HG03432 (cell line): Measurements from ENCODE around the gene PPM1N.

ENCODE experiments used
- ATAC-seq: cut with Tn5 transposase; IDR thresholded peaks from one replicate; pipeline ENCODE4 v1.9.1; 2021; ENCODE audit warnings: mild to moderate bottlenecking, moderate library complexity; ENCODE audit not compliant: unreplicated experiment

The PPM1N gene

GRCh38 chr19:45469945-45470761 lies 28.1 kb upstream of the PPM1N start:
- ATAC-seq = no peak

DNA sequence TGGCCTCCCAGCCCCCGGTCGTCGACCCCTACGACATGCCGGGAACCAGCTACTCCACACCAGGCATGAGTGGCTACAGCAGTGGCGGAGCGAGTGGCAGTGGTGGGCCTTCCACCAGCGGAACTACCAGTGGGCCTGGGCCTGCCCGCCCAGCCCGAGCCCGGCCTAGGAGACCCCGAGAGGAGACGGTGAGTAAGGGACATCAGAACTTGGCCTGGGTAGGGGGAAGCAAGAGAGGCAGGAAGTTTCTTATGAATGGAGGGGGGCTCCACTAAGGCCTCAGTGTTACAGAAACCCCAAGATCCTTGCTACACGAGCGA lies 27.5 kb upstream of the PPM1N start:
- no peak for ATAC-seq

DNA sequence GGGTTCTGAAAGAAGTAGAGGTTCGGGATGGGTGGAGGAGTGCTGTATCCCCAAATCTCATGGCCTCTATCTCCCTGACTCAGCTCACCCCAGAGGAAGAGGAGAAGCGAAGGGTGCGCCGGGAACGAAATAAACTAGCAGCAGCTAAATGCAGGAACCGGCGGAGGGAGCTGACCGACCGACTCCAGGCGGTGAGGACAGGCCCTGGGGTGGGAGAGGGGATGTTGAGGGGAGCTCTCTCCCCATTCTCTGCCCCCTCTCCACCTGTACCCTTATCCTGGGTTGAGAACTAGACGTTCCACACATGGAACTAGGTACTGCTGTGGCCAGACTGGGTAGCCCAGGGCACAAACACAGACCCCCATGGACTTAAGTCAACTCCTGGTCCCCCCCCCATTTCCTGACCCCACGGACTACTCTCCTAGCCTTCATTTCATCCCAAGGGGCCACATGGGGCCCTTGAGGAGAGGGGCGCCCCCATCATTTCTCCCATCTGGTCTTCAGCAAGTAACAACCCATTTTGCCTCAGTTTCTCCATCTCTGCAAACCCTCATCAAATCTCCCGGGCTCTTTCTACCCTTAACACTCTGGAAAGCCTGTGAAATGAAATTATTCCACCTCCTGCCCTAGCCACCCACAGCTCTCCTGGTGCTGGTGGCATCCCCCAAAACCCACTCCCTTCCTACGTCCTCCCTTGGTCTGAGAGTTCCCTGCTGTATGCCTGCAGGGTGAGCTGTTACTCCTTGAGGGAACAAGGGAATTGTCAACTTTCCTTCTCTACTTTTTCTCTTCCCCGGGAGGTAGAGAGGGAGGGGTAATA lies 26.9 kb upstream of the PPM1N start:
- no peak for ATAC-seq

- no peak for ATAC-seq
Measured at GRCh38 chr19:45471931-45472562, 26.2 kb upstream of the PPM1N start.

- no peak for ATAC-seq
Measured at GRCh38 chr19:45472563-45473366, 25.5 kb upstream of the PPM1N start.

- no peak for ATAC-seq
Measured at GRCh38 chr19:45473367-45473681, 24.9 kb upstream of the PPM1N start.

DNA sequence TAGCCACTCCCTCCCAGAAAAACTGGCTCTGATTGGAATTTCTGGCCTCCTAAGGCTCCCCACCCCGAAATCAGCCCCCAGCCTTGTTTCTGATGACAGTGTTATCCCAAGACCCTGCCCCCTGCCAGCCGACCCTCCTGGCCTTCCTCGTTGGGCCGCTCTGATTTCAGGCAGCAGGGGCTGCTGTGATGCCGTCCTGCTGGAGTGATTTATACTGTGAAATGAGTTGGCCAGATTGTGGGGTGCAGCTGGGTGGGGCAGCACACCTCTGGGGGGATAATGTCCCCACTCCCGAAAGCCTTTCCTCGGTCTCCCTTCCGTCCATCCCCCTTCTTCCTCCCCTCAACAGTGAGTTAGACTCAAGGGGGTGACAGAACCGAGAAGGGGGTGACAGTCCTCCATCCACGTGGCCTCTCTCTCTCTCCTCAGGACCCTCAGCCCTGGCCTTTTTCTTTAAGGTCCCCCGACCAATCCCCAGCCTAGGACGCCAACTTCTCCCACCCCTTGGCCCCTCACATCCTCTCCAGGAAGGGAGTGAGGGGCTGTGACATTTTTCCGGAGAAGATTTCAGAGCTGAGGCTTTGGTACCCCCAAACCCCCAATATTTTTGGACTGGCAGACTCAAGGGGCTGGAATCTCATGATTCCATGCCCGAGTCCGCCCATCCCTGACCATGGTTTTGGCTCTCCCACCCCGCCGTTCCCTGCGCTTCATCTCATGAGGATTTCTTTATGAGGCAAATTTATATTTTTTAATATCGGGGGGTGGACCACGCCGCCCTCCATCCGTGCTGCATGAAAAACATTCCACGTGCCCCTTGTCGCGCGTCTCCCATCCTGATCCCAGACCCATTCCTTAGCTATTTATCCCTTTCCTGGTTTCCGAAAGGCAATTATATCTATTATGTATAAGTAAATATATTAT lies 24.3 kb upstream of the PPM1N start:
- ATAC-seq = no peak

GRCh38 chr19:45474606-45475521 lies 23.4 kb upstream of the PPM1N start:
- ATAC-seq = no peak

DNA sequence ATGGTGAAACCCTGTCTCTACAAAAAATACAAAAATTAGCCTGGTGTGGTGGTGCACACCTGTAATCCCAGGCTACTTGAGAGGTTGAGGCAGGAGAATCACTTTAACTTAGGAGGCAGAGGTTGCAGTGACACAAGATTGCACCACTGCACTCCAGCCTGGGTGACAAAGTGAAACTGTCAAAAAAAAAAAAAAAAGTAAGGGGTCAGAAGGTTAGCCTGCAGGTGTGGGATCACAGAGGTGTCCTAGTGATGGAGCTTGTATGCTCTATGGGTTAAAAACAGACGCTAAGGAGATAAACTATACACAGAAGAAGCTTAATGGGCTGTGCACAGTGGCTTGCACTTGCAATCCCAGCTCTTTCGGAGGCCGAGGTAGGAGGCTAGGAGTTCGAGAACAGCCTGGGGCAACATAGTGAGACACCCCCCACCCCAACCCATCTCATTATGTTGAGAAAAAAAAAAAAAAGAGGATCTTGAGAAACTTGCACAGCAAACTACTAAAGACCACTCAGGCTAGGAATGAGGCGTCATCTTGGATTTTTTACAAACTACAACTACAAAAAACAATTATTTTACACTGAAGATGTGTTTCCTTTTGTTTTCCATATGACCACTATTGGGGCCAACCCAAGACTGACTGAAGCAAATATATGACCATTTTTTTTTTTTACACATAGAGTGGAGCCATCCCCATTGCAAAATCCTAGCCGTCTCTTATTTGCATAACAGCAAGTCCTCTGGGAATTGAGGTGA lies 22.5 kb upstream of the PPM1N start:
- ATAC-seq = no peak

- no peak for ATAC-seq
Measured at GRCh38 chr19:45476304-45476703, 21.9 kb upstream of the PPM1N start.

DNA sequence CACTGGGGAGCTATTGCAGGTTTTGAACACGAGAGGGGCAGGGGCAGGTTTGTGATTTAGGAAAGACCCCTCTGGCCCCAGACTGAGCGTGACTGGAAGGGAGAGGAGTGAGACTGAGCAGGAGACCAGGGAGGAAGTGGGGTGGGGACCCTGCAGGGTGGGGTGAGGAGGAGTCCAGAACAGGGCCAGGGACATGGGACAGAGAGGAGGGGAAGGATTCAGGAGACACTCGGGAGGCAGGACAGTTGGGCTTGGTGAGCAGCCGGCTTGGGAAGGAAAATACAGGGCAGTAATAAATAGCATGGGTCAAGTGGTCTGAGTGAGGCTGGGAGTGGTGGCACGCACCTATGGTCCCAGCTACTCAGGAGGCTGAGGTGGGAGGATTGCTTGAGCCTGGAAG lies 21.1 kb upstream of the PPM1N start:
- no peak for ATAC-seq

DNA sequence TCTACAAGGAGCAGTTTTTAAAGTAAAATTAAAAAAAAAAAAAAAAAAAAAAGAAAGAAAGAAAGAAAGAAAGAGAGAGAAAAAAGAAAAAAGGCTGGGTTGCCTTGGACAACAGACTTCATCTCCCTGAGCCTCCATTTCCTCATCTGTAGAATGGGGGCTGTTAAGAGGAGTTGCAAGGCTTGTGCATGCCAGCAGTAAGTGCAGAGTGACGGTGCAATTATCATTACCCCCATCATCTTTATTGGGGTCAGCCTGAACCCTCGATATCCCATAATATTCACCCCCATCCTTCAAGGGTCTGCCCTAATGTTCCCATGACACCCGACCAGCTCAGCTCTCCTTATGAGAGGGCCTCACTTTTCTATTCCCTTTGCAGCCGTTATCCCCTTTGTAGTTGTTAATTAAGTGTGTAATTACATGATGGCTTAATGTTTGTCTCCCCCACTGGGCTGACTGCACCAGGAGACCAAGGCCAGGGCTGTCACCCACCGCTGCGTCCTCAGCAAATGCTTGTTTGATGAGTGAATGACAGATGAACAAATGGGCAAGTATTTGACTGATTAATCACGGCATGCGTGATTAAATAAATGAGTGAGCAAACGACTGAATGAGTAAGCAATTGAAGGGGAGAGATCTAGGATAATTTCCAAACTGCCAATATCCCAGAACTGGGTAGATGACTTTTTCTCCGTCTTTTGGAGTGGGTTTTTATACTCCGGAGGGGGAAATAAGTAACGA lies 20.4 kb upstream of the PPM1N start:
- ATAC-seq = peak; percentile 9

GRCh38 chr19:45478454-45479238 lies 19.6 kb upstream of the PPM1N start:
- peak; percentile 74 for ATAC-seq

GRCh38 chr19:45483033-45483432 lies 15.2 kb upstream of the PPM1N start:
- ATAC-seq = no peak

DNA sequence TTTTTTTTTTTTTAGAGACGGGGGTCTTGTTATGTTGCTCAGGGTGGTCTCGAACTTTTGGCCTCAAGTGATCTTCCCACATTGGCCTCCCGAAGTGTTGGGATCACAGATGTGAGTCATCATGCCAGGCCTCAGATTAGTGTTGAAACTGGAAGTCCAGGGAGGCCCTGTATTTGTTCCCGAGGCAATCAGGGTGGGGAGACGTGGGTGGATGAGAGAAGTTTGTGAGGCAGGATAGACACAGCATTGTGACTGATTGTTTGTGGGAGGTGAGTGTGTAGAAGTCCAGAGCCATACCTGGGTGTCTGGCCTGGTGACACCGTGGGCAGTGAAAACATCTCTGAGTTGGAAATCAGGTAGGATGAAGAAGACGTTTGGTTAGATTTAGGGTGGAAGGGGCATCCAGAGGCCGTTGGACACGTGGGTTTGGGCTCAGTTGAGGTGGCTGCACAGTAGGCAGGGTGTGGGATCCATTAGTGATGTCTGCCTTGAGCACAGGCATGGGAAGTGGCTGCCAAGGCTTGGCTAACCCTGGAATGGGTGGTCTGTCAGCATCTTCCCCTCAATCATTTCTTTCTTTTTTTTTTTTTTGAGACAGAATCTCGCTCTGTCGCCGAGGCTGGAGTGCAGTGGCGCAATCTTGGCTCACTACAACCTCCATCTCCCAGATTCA lies 13.8 kb upstream of the PPM1N start:
- no peak for ATAC-seq

DNA sequence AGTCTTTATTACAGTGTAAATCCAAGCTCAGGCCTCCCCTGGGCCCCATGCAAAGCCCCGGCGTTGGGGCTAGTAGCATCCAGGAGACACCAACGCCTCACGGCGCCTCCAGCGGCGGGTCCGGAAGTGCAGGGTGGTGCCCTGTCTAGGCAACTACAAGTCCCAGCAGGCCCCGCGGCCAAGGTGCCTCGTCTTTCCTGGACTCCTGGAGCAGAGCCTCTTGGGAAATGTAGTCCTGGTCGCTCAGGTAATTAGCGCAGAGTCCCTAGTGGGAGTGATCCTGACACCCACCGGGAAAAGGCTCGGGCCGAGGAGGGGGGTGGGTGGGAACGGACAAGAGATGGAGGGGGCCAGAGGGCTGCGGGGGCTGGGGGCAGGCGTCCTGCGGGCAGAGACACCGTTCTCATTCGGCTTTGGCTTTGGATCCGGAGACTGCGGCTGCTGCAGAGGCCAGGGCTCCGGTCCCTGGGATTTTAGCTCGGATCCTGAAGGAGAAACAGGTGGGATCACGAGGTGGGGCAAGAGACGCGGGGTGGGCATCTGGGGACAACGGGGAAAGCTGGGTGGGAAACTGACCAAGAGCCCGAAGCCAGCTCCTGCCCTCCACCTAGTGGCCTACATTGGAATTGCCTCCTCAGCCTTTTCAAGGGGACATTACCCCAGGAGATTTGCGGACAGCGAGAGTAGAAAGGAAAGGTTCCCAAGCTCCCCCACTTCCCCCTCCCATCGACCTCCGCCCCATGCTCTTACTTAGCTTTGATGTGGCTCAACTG lies 12.8 kb upstream of the PPM1N start:
- ATAC-seq = peak; percentile 89
